Measurements from ENCODE around the gene PPM1H. TPM values are rescaled to one million over a fixed set of nuclear protein-coding genes. Genes with fewer than 3 reads are reported as not detected.

The PPM1H gene
- polyA plus RNA-seq, 1 of the 3 experiments (the other 2 are of a cell fraction), result 0.13 TPM

DNA sequence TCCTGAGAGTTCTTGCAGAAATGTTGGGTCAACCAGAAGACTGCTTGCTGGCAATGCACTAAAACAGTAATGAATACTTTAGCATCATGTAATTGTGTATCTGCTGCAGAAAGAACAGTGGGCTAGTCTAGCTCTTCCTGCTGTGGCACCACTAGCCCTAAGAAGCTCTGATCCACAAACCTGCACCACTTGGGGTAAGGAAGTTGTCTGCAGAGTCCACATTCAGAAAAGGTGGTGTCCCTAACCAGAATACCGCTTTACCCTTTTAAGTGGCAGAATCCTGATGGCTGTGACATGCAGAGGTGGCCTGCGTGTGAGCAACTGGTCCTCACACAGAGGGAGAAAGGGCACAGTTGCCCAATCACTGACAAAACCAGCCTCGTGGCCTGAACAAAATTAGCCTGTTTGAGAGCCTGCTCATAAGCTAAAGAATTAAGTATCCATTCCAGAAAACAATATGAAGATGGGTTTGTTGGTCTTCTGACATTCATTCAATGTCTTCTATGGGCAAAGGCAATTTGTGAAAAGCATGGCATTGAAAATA lies 165.8 kb downstream of the PPM1H start:
- H3K36me3 ChIP-seq (replicated peaks in 1 of 2; ENCODE audit: control insufficient read depth in 1 of 2, insufficient read depth in 2 of 2, low read length in 1 of 2), result no peaks in the 10 kb centered on the region
- H2AFZ ChIP-seq (ENCODE audit: low read depth), result no peak overlapping the region
- ChIA-PET POLR2A (no interaction called here), CTCF (no interaction called here)
- no peaks in the 10 kb centered on the region for H4K20me1 ChIP-seq (ENCODE audit: insufficient read depth)
- H3K27me3 ChIP-seq (ENCODE audit: insufficient read depth), result no peaks in the 10 kb centered on the region
- no peaks in the 10 kb centered on the region for H3K4me1 ChIP-seq (ENCODE audit: control insufficient read depth in 1 of 2, insufficient read depth in 2 of 2, low read depth in 1 of 2, low read length in 1 of 2)
- H3F3A ChIP-seq (replicated peaks; ENCODE audit: insufficient read depth), result no peaks in the 10 kb centered on the region
- no peaks in the 10 kb centered on the region for H3K79me2 ChIP-seq (ENCODE audit: insufficient read depth)
- no peak overlapping the region for H3K4me3 ChIP-seq (ENCODE audit: low read depth in 2 of 2, low read length in 1 of 2)
- no peak overlapping the region for H3K4me2 ChIP-seq
- no peak overlapping the region for H3K27ac ChIP-seq (ENCODE audit: low read depth in 2 of 2, low read length in 1 of 2)
- no peak for DNase-seq
- no peak overlapping the region for H3K9ac ChIP-seq
- TF ChIP-seq FOXJ3 (CRISPR knock-in tag; IDR thresholded peaks at IDR 0.05) (no peak), FOXM1 (IDR thresholded peaks at IDR 0.05; ENCODE audit: low read depth) (no peak), POLR2AphosphoS5 (IDR thresholded peaks at IDR 0.05; ENCODE audit: low read depth, low read length) (no peak), TCF12 (IDR thresholded peaks at IDR 0.05) (no peak), RCOR1 (IDR thresholded peaks at IDR 0.05; ENCODE audit: low read length) (no peak), NRF1 (IDR thresholded peaks at IDR 0.05; ENCODE audit: low read depth, low read length) (no peak), CHD2 (IDR thresholded peaks at IDR 0.05; ENCODE audit: low read length, partially characterized antibody) (no peak), TAF1 (IDR thresholded peaks at IDR 0.05; ENCODE audit: borderline replicate concordance, low read depth, low read length) (no peak), RXRA (IDR thresholded peaks at IDR 0.05; ENCODE audit: borderline replicate concordance, low read depth) (no peak), RFX5 (IDR thresholded peaks at IDR 0.05; ENCODE audit: low read length) (no peak), FOSL2 (IDR thresholded peaks at IDR 0.05; ENCODE audit: borderline replicate concordance, low read depth) (no peak), GABPA (IDR thresholded peaks at IDR 0.05; ENCODE audit: low read depth) (no peak), MXI1 (IDR thresholded peaks at IDR 0.05; ENCODE audit: low read depth, low read length) (no peak), NFIC (IDR thresholded peaks at IDR 0.05; ENCODE audit: borderline replicate concordance) (no peak), SMC3 (IDR thresholded peaks at IDR 0.05; ENCODE audit: low read depth, low read length) (no peak)
- TF ChIP-seq, protein P1, sequence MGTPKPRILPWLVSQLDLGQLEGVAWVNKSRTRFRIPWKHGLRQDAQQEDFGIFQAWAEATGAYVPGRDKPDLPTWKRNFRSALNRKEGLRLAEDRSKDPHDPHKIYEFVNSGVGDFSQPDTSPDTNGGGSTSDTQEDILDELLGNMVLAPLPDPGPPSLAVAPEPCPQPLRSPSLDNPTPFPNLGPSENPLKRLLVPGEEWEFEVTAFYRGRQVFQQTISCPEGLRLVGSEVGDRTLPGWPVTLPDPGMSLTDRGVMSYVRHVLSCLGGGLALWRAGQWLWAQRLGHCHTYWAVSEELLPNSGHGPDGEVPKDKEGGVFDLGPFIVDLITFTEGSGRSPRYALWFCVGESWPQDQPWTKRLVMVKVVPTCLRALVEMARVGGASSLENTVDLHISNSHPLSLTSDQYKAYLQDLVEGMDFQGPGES (IDR thresholded peaks at IDR 0.05; ENCODE audit: low read depth, low read length), result no peak
- TF ChIP-seq, protein P2, sequence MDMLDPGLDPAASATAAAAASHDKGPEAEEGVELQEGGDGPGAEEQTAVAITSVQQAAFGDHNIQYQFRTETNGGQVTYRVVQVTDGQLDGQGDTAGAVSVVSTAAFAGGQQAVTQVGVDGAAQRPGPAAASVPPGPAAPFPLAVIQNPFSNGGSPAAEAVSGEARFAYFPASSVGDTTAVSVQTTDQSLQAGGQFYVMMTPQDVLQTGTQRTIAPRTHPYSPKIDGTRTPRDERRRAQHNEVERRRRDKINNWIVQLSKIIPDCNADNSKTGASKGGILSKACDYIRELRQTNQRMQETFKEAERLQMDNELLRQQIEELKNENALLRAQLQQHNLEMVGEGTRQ (IDR thresholded peaks at IDR 0.05; ENCODE audit: borderline replicate concordance, low read depth, low read length), result no peak
- TF ChIP-seq, protein P3, sequence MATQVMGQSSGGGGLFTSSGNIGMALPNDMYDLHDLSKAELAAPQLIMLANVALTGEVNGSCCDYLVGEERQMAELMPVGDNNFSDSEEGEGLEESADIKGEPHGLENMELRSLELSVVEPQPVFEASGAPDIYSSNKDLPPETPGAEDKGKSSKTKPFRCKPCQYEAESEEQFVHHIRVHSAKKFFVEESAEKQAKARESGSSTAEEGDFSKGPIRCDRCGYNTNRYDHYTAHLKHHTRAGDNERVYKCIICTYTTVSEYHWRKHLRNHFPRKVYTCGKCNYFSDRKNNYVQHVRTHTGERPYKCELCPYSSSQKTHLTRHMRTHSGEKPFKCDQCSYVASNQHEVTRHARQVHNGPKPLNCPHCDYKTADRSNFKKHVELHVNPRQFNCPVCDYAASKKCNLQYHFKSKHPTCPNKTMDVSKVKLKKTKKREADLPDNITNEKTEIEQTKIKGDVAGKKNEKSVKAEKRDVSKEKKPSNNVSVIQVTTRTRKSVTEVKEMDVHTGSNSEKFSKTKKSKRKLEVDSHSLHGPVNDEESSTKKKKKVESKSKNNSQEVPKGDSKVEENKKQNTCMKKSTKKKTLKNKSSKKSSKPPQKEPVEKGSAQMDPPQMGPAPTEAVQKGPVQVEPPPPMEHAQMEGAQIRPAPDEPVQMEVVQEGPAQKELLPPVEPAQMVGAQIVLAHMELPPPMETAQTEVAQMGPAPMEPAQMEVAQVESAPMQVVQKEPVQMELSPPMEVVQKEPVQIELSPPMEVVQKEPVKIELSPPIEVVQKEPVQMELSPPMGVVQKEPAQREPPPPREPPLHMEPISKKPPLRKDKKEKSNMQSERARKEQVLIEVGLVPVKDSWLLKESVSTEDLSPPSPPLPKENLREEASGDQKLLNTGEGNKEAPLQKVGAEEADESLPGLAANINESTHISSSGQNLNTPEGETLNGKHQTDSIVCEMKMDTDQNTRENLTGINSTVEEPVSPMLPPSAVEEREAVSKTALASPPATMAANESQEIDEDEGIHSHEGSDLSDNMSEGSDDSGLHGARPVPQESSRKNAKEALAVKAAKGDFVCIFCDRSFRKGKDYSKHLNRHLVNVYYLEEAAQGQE (IDR thresholded peaks at IDR 0.05; ENCODE audit: low read depth, low read length), result no peak
- TF ChIP-seq, protein P4, sequence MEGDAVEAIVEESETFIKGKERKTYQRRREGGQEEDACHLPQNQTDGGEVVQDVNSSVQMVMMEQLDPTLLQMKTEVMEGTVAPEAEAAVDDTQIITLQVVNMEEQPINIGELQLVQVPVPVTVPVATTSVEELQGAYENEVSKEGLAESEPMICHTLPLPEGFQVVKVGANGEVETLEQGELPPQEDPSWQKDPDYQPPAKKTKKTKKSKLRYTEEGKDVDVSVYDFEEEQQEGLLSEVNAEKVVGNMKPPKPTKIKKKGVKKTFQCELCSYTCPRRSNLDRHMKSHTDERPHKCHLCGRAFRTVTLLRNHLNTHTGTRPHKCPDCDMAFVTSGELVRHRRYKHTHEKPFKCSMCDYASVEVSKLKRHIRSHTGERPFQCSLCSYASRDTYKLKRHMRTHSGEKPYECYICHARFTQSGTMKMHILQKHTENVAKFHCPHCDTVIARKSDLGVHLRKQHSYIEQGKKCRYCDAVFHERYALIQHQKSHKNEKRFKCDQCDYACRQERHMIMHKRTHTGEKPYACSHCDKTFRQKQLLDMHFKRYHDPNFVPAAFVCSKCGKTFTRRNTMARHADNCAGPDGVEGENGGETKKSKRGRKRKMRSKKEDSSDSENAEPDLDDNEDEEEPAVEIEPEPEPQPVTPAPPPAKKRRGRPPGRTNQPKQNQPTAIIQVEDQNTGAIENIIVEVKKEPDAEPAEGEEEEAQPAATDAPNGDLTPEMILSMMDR (IDR thresholded peaks at IDR 0.05), result no peak
- TF ChIP-seq, protein P5, sequence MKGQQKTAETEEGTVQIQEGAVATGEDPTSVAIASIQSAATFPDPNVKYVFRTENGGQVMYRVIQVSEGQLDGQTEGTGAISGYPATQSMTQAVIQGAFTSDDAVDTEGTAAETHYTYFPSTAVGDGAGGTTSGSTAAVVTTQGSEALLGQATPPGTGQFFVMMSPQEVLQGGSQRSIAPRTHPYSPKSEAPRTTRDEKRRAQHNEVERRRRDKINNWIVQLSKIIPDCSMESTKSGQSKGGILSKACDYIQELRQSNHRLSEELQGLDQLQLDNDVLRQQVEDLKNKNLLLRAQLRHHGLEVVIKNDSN (IDR thresholded peaks at IDR 0.05; ENCODE audit: borderline replicate concordance, low read depth), result no peak
- H3K9me3 ChIP-seq, result no peaks in the 10 kb centered on the region
- H3K9me2 ChIP-seq, result no peaks in the 10 kb centered on the region
- WGBS (ENCODE audit: low lambda C conversion rate), result 90% methylated on average over 3 of the region's 3 CpGs
